GM19043 (cell line): ENCODE measurements around the gene SLC39A1.
A peak's percentile ranks its signal among the peaks of the same experiment; 100 is the strongest.

Experiments used
- ATAC-seq: cut with Tn5 transposase; IDR thresholded peaks from one replicate; pipeline ENCODE4 v1.9.1; 2021; ENCODE audit warnings: low read depth; ENCODE audit not compliant: unreplicated experiment

The SLC39A1 gene

DNA sequence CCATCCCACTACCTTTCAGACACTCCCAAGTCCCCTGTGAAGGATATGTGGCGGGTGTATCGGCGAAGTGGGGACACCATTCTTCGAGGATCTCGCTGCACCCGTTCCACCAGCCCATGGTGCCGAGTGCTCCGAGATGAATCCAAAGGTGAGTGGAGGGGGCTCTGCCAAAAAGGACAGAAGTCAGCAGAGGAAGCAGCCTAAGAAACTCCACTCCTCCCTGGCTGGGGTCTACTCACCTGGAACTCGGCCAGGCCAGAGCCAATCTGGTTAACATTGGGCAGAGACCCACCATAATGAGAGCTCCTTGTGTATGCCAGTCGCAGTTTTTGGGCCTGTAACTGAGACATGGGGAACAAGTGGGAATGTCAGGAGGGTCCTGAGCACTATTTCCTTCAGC lies 8.5 kb downstream of the SLC39A1 start:
- ATAC-seq: no peak

- no peak for ATAC-seq
Measured at GRCh38 chr1:153953859-153954365, 9.4 kb downstream of the SLC39A1 start.

GRCh38 chr1:153951801-153952200 lies 11.5 kb downstream of the SLC39A1 start:
- ATAC-seq: no peak

DNA sequence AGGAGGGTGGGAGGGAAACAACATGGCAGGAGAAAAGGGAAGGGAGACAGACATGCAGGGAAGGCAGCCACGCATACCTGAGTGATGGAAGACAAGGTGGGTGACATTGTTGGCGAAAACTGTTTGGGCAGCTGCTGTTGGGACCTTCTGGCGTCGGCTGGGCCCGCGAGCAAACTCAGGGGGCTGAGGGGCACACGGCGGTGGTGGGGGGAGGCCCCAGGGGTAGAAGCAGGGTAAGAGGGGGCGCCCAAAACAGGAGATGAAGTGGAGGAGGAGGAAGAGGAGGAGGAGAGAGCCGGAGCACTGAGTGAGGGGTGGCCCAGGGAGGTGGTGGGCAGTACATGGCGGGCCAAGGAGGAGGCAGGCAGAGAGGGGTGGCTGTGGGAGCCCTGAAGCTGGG lies 12.2 kb downstream of the SLC39A1 start:
- no peak for ATAC-seq

DNA sequence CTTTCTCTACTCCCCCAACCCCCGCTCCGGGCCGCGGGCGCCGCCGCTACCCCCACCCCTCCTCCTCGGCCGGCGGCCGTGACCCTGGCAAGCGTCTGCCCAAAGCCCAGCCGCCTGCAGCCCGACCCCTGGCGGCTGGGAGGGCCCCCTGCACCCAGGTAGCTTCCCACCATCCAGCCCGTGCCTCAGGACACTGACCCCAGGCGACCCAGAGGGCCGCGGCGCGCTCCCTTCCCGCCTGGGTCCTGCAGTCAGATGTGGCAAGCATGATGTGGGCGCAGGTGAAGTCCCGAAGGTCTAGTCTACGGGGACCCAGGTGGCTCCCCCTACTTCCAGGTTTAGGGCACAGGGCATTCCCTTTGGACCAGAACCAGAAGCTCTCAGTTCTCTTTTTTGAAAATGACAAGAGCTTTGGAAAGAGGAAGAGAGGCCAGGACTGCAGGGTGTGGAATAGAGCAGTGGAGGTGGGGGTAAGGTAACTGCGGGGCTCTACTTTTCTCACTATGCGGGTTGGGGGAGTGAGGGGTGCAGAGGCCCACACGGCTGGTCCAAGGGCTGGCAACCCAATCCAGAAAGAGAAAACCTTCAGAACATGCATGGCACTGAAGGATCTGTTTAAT lies 16.6 kb downstream of the SLC39A1 start, which contains the start of gene DENND4B:
Gene DENND4B, minus strand, starts transcription at position 97 of the 620 bp plus-strand sequence. CDS start 2,344 bp downstream, outside the sequence.
- ATAC-seq: peak; percentile 60

- ATAC-seq: peak; percentile 61
Measured at GRCh38 chr1:153945795-153946621, 17.3 kb downstream of the SLC39A1 start.

GRCh38 chr1:153945131-153945794 lies 18.1 kb downstream of the SLC39A1 start:
- peak; percentile 33 for ATAC-seq

GRCh38 chr1:153944827-153945117 lies 18.6 kb downstream of the SLC39A1 start:
- no peak for ATAC-seq

DNA sequence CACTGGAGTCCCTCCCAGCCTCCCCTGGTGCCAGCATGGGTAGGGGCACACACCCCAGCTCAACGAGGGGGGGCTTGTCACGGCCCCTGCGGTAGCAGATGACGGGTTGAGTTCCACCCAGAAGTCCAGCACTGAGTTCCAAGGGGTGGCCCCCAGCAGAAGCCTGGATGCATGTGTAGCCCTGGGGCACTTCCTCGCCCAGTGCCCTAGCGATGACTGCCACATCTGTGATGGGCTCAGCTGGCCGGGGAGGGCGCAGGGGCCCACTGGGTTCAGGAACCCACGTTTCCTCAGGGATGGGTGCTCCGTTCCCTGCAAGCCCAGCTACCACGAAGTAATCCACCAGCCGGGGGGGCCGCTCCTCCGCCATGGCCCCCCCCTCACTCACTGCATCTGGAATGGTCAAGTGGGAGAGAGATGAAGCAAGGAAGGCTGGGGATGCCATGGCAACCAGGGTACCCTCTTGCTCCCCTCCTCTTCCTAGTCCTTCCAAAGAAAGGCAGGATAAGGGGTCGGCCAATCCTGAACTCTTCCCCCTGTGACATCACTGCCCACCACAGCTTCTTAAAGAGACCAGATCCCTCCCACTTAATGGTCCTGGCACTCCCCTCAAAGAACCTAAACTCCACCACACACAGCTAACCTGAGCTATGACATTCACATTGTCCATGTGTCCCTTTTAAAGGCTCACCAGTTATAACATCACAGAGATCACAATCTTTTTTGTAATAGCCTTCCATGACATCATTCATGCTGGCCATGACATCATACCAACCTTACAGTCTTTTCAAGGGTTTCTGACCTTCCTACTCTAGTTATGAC lies 19.1 kb downstream of the SLC39A1 start:
- ATAC-seq: no peak

- no peak for ATAC-seq
Measured at GRCh38 chr1:153942766-153943549, 20.4 kb downstream of the SLC39A1 start.

GRCh38 chr1:153941826-153942725 lies 21.3 kb downstream of the SLC39A1 start:
- no peak for ATAC-seq

- ATAC-seq: no peak
Measured at GRCh38 chr1:153940756-153941155, 22.6 kb downstream of the SLC39A1 start.

- no peak for ATAC-seq
Measured at GRCh38 chr1:153939476-153939875, 23.9 kb downstream of the SLC39A1 start.

GRCh38 chr1:153938996-153939395 lies 24.3 kb downstream of the SLC39A1 start:
- no peak for ATAC-seq

- ATAC-seq: no peak
Measured at GRCh38 chr1:153937331-153937730, 26.0 kb downstream of the SLC39A1 start.

GRCh38 chr1:153936011-153936802 lies 27.1 kb downstream of the SLC39A1 start:
- ATAC-seq: no peak

DNA sequence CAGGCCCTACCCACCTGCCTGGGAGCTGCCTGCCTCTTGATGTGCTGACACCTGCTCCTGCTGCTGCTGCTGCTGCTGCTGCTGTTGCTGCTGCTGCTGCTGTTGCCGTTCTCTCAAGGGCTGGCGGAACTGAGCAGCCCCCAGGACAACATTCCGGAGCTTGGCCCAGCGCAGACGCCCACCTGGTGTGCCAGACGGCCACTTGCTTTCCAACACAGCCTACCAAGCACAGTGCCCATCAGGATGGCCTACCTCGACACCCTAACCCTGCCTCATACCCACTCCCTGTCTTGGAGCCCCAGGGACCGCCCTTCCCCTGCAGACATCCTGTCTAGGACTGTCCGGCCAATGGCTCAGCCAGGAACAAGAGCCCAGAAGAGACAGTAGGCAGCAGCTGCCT lies 28.6 kb downstream of the SLC39A1 start:
- ATAC-seq: no peak

GRCh38 chr1:153933955-153934354 lies 29.4 kb downstream of the SLC39A1 start:
- no peak for ATAC-seq
